Mesothelial cell of epicardium (in vitro differentiated cells): ENCODE data around the gene CSNK2B. TPM values are rescaled to one million over a fixed set of nuclear protein-coding genes. Genes with fewer than 3 reads are reported as not detected.

Experiments used
- DNase-seq, 2 experiments: peaks; one replicate each; pipeline ENCODE4 v3.0.0; 2021; ENCODE audit warnings: low spot score in 2 of 2; ENCODE audit not compliant: unreplicated experiment in 2 of 2
- H3K27ac Mint-ChIP-seq: 2 replicates; pipeline ENCODE4 v1.8.0; 2021; ENCODE audit warnings: mixed read lengths
- H3K27me3 Mint-ChIP-seq: 2 replicates; pipeline ENCODE4 v1.8.0; 2021; ENCODE audit warnings: low read depth, mixed read lengths
- H3K36me3 Mint-ChIP-seq: 2 replicates; pipeline ENCODE4 v1.8.0; 2021; ENCODE audit warnings: mixed read lengths
- H3K4me1 Mint-ChIP-seq: 2 replicates; pipeline ENCODE4 v1.8.0; 2021; ENCODE audit warnings: mixed read lengths
- H3K4me3 Mint-ChIP-seq: 2 replicates; pipeline ENCODE4 v1.8.0; 2021; ENCODE audit warnings: mild to moderate bottlenecking, moderate library complexity, mixed read lengths
- H3K9me3 Mint-ChIP-seq: 2 replicates; pipeline ENCODE4 v1.8.0; 2021; ENCODE audit warnings: mixed read lengths
- CTCF ChIP-seq: fragments of 200-600 bp; sonication (generic); IDR thresholded peaks from one replicate; pipeline ENCODE4 v1.5.0; 2021; ENCODE audit warnings: antibody characterized with exemption; ENCODE audit not compliant: unreplicated experiment
- total RNA-seq: library from RNA; stranded (reverse); gene quantifications from 3 replicates; pipeline ENCODE4 v1.2.1, GENCODE V29; 2021

Gene CSNK2B
- total RNA-seq, 1 donor from 2014 or later: 157 TPM

DNA sequence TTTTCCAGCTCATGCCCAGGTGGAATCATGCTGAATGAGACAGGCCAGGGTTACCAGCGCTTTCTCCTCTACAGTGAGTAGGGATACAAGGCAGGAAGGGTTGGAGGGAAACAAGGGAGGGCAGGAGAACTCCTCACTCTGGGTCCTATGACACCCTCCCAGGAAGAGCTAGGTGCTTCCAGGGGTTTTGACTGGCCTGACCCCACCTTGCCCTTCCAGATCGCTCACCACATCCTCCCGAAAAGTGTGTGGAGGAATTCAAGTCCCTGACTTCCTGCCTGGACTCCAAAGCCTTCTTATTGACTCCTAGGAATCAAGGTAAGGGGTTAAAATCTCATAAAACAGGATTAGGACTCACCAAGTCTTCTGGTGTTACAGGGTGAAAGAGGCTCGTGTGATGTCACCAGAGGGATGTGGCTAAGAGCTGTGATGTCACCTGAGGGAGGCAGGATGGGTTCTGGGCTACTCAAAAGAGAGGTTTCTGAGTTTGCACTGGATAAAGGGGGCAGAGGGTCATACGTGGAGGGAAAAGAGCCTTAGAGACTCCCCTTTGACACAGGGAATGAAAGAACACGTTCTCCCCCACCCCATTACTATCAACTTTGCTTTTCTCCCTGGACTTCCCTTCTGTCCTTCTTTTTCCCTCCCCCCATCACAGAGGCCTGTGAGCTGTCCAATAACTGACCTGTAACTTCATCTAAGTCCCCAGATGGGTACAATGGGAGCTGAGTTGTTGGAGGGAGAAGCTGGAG is 8.3 kb upstream of the CSNK2B start:
- H3K4me3 Mint-ChIP-seq: peak overlapping the region; percentile 13
- no peak overlapping the region for H3K27ac Mint-ChIP-seq
- no peaks in the 10 kb centered on the region for H3K27me3 Mint-ChIP-seq
- no peaks in the 10 kb centered on the region for H3K9me3 Mint-ChIP-seq
- peaks cover 39% of the 10 kb centered on the region for H3K4me1 Mint-ChIP-seq
- DNase-seq: no peak
- H3K36me3 Mint-ChIP-seq: peaks cover 7% of the 10 kb centered on the region
- no peak for TF ChIP-seq CTCF

- peaks cover 40% of the 10 kb centered on the region for H3K4me1 Mint-ChIP-seq
- no peaks in the 10 kb centered on the region for H3K27me3 Mint-ChIP-seq
- H3K36me3 Mint-ChIP-seq: peaks cover 7% of the 10 kb centered on the region
- no peak for DNase-seq
- H3K9me3 Mint-ChIP-seq: no peaks in the 10 kb centered on the region
- peak overlapping the region; percentile 26 for H3K27ac Mint-ChIP-seq
- TF ChIP-seq CTCF: no peak
- H3K4me3 Mint-ChIP-seq: peak overlapping the region; percentile 86
These were observed 7.7 kb upstream of the CSNK2B start for GRCh38 chr6:31658158-31658688.

DNA sequence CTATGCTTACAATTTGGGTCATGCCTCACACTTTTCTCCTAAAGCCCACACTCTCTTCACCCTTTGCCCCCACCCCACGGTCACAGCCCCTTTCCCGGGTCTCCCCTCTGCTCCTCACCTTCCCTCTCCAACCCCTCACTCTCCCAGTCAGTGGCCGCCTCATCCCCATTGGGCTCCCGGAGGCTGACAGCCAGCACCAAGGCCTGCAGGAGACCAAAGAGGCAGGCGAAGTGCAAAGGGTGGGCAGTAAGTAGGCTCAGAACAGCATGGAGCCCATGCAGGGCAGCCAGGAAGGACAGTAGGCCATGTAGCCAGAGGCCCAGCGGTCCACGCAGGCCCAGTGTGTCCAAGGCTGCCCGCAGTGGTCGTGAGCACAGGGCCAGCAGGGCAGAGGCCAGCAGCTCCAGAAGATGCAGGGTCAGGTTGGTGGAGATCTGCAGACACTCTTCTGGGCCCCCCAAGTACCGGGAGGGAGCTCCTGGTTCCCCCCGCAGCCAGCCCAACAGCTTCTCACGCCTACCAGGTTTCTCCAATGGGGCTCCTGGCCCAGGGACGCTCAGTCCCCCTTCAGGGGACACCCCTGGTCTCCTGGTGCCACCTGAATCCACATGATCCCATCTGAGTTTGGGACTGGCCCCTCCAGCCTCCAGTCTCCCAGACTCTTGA is 6.8 kb upstream of the CSNK2B start:
- H3K4me3 Mint-ChIP-seq: peak overlapping the region; percentile 86
- no peak for TF ChIP-seq CTCF
- H3K27ac Mint-ChIP-seq: peak overlapping the region; percentile 91
- H3K27me3 Mint-ChIP-seq: no peaks in the 10 kb centered on the region
- no peaks in the 10 kb centered on the region for H3K9me3 Mint-ChIP-seq
- peaks cover 9% of the 10 kb centered on the region for H3K36me3 Mint-ChIP-seq
- peaks cover 48% of the 10 kb centered on the region for H3K4me1 Mint-ChIP-seq
- DNase-seq: no peak

DNA sequence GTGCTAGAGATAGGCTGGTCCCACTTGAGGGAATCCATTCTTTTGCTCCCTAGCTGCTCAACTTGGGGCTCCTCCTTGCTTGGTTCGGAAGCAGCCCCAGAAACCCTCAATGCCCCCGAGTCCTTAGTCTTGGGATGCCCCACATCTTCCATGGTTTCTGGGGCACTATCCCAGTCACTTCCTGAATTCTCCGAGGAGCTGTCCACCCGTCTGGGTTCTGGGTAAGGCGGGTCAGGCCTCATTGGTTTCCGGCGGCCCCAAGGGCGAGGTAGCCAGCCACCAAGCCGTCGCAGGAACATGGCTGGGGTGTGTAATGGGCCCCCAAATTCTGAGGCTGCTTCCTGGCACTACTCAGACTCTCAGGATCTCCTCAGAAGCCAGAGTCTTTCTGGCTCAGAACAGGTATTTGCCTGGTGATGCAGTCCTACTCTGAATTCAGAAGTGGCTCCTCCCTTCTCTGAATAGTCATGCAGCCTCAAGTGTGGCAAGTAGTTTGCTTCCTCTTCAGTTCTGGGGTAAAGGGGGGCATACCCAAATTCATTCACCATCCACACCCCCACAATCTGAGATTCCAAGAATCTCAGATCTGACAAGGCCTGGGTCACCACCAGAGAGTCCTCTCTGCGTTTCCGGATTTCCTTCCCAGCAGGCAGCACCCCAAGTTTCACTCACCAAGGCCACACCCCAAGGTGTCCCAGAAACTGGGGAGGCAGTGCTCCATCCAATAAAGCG is 6.1 kb upstream of the CSNK2B start:
- Mint-ChIP-seq H3K9me3 (no peaks in the 10 kb centered on the region), H3K36me3 (peaks cover 9% of the 10 kb centered on the region), H3K4me1 (peaks cover 55% of the 10 kb centered on the region), H3K27me3 (no peaks in the 10 kb centered on the region), H3K27ac (peak overlapping the region; percentile 91), H3K4me3 (peak overlapping the region; percentile 86)
- TF ChIP-seq CTCF: no peak
- no peak for DNase-seq

DNA sequence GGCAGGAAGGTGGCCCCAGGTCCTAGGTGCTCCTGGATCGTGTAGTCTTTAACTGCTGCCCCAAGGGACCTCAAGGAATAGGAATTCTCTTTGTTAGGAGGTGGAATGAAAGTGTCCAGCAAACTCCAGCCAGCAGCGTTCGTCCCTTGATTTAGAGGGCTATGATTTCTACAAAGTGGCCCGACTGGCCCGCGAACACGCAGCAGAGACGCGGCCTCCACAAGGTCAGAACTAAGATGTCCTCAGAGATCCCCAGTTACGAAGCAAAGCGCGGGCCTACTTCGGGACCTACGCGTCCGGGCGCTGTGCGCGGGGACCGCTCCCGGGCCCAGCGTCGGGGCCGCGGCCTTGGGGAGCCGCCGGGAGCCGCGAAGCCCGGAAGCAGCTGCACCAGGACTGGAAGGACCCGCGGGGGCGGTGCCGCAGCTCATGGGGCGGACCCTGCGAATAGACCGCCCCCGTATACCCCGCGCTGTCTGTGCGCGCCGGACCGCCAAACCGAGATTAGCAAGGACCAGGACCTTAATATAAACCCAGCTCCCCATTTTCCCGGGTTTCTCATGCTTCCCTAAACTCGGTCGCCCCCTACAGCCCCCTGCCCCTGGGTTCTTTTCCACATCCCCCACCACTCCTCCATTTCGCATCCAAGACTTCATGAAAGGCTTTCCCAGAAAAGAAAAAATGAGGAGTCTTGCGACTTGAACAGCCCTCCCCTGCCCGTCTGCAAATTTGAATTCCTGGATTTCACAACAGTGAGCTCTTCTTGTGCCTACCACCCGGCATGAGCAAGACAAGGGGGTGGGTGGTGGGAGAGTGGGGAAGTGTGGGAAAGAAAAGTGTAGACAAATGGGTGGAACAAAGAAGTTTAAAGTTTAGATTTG is 5.3 kb upstream of the CSNK2B start, which contains the start of gene C6orf47:
Gene C6orf47 (minus strand): TSS at position 398 of the 881 bp plus-strand sequence. CDS start 831 bp downstream, outside the sequence.
- H3K27me3 Mint-ChIP-seq: no peaks in the 10 kb centered on the region
- H3K36me3 Mint-ChIP-seq: peaks cover 8% of the 10 kb centered on the region
- no peaks in the 10 kb centered on the region for H3K9me3 Mint-ChIP-seq
- peak within 1 kb of the TSS; percentile 94 for H3K27ac Mint-ChIP-seq
- DNase-seq: peak; percentile 77 to 83
- peak within 1 kb of the TSS; percentile 86 for H3K4me3 Mint-ChIP-seq
- peaks cover 56% of the 10 kb centered on the region for H3K4me1 Mint-ChIP-seq
- no peak for TF ChIP-seq CTCF
